HCT116 (cell line): ENCODE measurements around the gene PSMG3. TPM values are rescaled to one million over a fixed set of nuclear protein-coding genes. Genes with fewer than 3 reads are reported as not detected.

Source experiments
- ATAC-seq: fragments of 200-7000 bp; cut with Tn5 transposase; 2 replicates; pipeline ENCODE4 v1.9.1; 2020; ENCODE audit warnings: mild to moderate bottlenecking, moderate library complexity
- BruUV-seq: library from RNA; stranded (reverse); fragments of 400-500 nt; replicated peaks from 2 replicates; lab custom pipeline; 2021; lab: Mats Ljungman, UMichigan
- CTCF ChIA-PET: fragments of 300-600 bp; sonication (Branson Sonifier 250); formaldehyde crosslinking; loops from one replicate; lab custom pipeline; 2021; ENCODE audit warnings: antibody characterized with exemption; lab: Charles Lee
- POLR2A ChIA-PET: fragments of 300-600, 350-600 bp; sonication (Branson Sonifier 250); formaldehyde crosslinking; loops from one replicate; lab custom pipeline; 2021; ENCODE audit warnings: antibody characterized with exemption; lab: Charles Lee
- RAD21 ChIA-PET, 2 experiments: fragments of 300-600 bp; sonication (Branson Sonifier 250); formaldehyde crosslinking; loops; one replicate each; lab custom pipeline; 2023; ENCODE audit warnings: low total read pairs in 2 of 2; ENCODE audit not compliant: uncharacterized antibody in 2 of 2, unreplicated experiment in 2 of 2, low non-redundant PET in 1 of 2; lab: Charles Lee
- DNase-seq: peaks from one replicate; pipeline ENCODE4 v3.0.0-alpha.2; 2010; ENCODE audit warnings: low read depth, low spot score
- H2AFZ ChIP-seq: fragments of 200-600 bp; shearing (Covaris generic), sonication (generic); 2 replicates; pipeline ENCODE4 v1.6.1; 2017; ENCODE audit warnings: low read depth, mixed run types, mixed read lengths, antibody characterized with exemption, low read length; ENCODE audit not compliant: poor library complexity, severe bottlenecking
- H3K27ac ChIP-seq: 2 replicates; pipeline ENCODE4 v1.5.1; 2012; ENCODE audit warnings: low read depth, low read length
- H3K27me3 ChIP-seq: fragments of 200-600 bp; sonication (generic); 2 replicates; pipeline ENCODE4 v1.6.1; 2016; ENCODE audit warnings: mixed run types, low read length, mixed read lengths; ENCODE audit not compliant: insufficient read depth
- H3K36me3 ChIP-seq, 2 experiments: fragments of 200-500 bp in 1 of 2; fragments of 200-600 bp in 1 of 2; sonication (Bioruptor generic) in 1 of 2; sonication (generic) in 1 of 2; 2 replicates each; pipeline versions ENCODE4 v1.5.1 to v1.6.1; 2014 to 2016; ENCODE audit warnings: low read length in 2 of 2, inconsistent platforms in 1 of 2, mixed read lengths in 1 of 2, mixed run types in 1 of 2; ENCODE audit not compliant: insufficient read depth in 2 of 2, control insufficient read depth in 1 of 2
- H3K4me1 ChIP-seq, 2 experiments: fragments of 200-600 bp in 1 of 2; sonication (generic) in 1 of 2; 2 replicates each; pipeline versions ENCODE4 v1.5.1 to v1.6.1; 2012 to 2017; ENCODE audit warnings: low read length in 2 of 2, inconsistent platforms in 1 of 2, mild to moderate bottlenecking in 1 of 2, mixed read lengths in 1 of 2, mixed run types in 1 of 2, moderate library complexity in 1 of 2; ENCODE audit not compliant: insufficient read depth in 2 of 2, control insufficient read depth in 1 of 2
- H3K4me2 ChIP-seq: fragments of 200-600 bp; sonication (generic); 2 replicates; pipeline ENCODE4 v1.6.1; 2017; ENCODE audit warnings: mixed run types, low read length, mixed read lengths
- H3K4me3 ChIP-seq, 2 experiments: fragments of 200-600 bp in 1 of 2; sonication (generic) in 1 of 2; replicated peaks in 1 of 2; 2 replicates each; pipeline ENCODE4 v1.5.1; 2011 to 2016; ENCODE audit warnings: low read length in 2 of 2, control low read depth in 1 of 2, low read depth in 1 of 2, mild to moderate bottlenecking in 1 of 2, mixed read lengths in 1 of 2, mixed run types in 1 of 2
- H3K79me2 ChIP-seq: fragments of 200-600 bp; sonication (generic); 2 replicates; pipeline ENCODE4 v1.6.1; 2017; ENCODE audit warnings: mild to moderate bottlenecking, mixed run types, low read length, moderate library complexity, mixed read lengths; ENCODE audit not compliant: insufficient read depth
- H3K9ac ChIP-seq: fragments of 200-600 bp; sonication (generic); 2 replicates; pipeline ENCODE4 v1.6.1; 2016; ENCODE audit warnings: low read length, mixed read lengths
- H3K9me2 ChIP-seq: fragments of 200-600 bp; sonication (generic), shearing (Covaris generic); 2 replicates; pipeline ENCODE4 v1.6.1; 2017; ENCODE audit warnings: mixed run types, mild to moderate bottlenecking, moderate library complexity; ENCODE audit not compliant: insufficient read depth
- H3K9me3 ChIP-seq, 2 experiments: fragments of 200-500 bp in 1 of 2; fragments of 200-600 bp in 1 of 2; sonication (Bioruptor generic) in 1 of 2; sonication (generic) in 1 of 2; 2 replicates each; pipeline ENCODE4 v1.6.1; 2014 to 2017; ENCODE audit warnings: low read length in 2 of 2, mixed read lengths in 2 of 2, inconsistent platforms in 1 of 2, low read depth in 1 of 2, mild to moderate bottlenecking in 1 of 2, mixed run types in 1 of 2, moderate library complexity in 1 of 2; ENCODE audit not compliant: control insufficient read depth in 1 of 2, insufficient read depth in 1 of 2
- H4K20me1 ChIP-seq: fragments of 200-600 bp; sonication (generic), shearing (Covaris generic); 2 replicates; pipeline ENCODE4 v1.6.1; 2017; ENCODE audit warnings: mixed run types, mild to moderate bottlenecking, moderate library complexity; ENCODE audit not compliant: insufficient read depth
- CEBPB ChIP-seq: IDR thresholded peaks from 2 replicates; pipeline ENCODE4 v1.6.1; 2012; ENCODE audit warnings: low read depth
- EZH2 ChIP-seq: fragments of 200-600 bp; sonication (generic); IDR thresholded peaks from 2 replicates; pipeline ENCODE4 v1.6.1; 2017; ENCODE audit warnings: antibody characterized with exemption, mixed run types
- MAX ChIP-seq: IDR thresholded peaks from 2 replicates; pipeline ENCODE4 v1.6.1; 2012
- POLR2AphosphoS5 ChIP-seq: IDR thresholded peaks from 2 replicates; pipeline ENCODE4 v1.6.1; 2011; ENCODE audit warnings: mild to moderate bottlenecking, low read depth, low read length, moderate library complexity
- RAD21 ChIP-seq: IDR thresholded peaks from 2 replicates; pipeline ENCODE4 v1.6.1; 2012; ENCODE audit warnings: low read depth, mild to moderate bottlenecking
- SP1 ChIP-seq: IDR thresholded peaks from 2 replicates; pipeline ENCODE4 v1.6.1; 2012; ENCODE audit warnings: low read depth
- SRF ChIP-seq: IDR thresholded peaks from 2 replicates; pipeline ENCODE4 v1.6.1; 2012; ENCODE audit warnings: low read depth
- TCF7L2 ChIP-seq: IDR thresholded peaks from 2 replicates; pipeline ENCODE4 v1.7.0; 2011; ENCODE audit warnings: borderline replicate concordance, inconsistent platforms; ENCODE audit not compliant: insufficient read depth, insufficient read length; ENCODE audit errors: extremely low read depth
- YY1 ChIP-seq: IDR thresholded peaks from 2 replicates; pipeline ENCODE4 v1.6.1; 2011; ENCODE audit warnings: low read length, low read depth, moderate library complexity, mild to moderate bottlenecking; ENCODE audit not compliant: insufficient replicate concordance; ENCODE audit errors: extremely low read depth
- ZBTB33 ChIP-seq: IDR thresholded peaks from 2 replicates; pipeline ENCODE4 v1.6.1; 2011; ENCODE audit warnings: mild to moderate bottlenecking, low read length, moderate library complexity; ENCODE audit not compliant: insufficient replicate concordance; ENCODE audit errors: extremely low read depth
- intact Hi-C: fragments of 100-400 bp; cut with micrococcal nuclease; formaldehyde crosslinking; loops from 2 replicates; pipeline ENCODE4 v1.10.0; 2022
- total RNA-seq: library from RNA; stranded (reverse); gene quantifications from one replicate; pipeline ENCODE4 v1.2.1, GENCODE V29; 2021; ENCODE audit not compliant: unreplicated experiment

Gene PSMG3
- total RNA-seq, 1 experiment from 2014 or later: 60.9 TPM

GRCh38 chr7:1563981-1564602, 5.7 kb downstream of the PSMG3 start:
- ATAC-seq (no peak), DNase-seq (no peak)
- Histone ChIP-seq H4K20me1 (no peaks in the 10 kb centered on the region), H3K9ac (peak overlapping the region; percentile 50), H3K9me2 (no peaks in the 10 kb centered on the region), H3K27ac (peak overlapping the region; percentile 13; the same call in 1 of the 2 replicates), H3K9me3 (no peaks in the 10 kb centered on the region), H3K79me2 (peaks cover 27% of the 10 kb centered on the region), H3K27me3 (no peaks in the 10 kb centered on the region), H3K4me1 (peaks cover 44 to 67% of the 10 kb centered on the region in 2 experiments), H3K4me3 (peak overlapping the region in 1 of 2 experiments; percentile 14; a peak in 1 of 4 replicates), H3K4me2 (peak overlapping the region; percentile 68), H3K36me3 (no peaks in the 10 kb centered on the region; a peak in 1 of 4 replicates), H2AFZ (no peak overlapping the region)
- ChIA-PET RAD21 (interaction anchor here in 1 of 2 experiments (0.6 kb wide), 1 partner anchor 57 kb away, joined by 3 read pairs; no protein-coding TSS in a partner anchor), POLR2A (interaction anchor here (0.6 kb wide), 1 partner anchor 57 kb away, joined by 3 read pairs; no protein-coding TSS in a partner anchor), CTCF (no interaction called here)
- BruUV-seq: no TSS peak
- intact Hi-C loops: no loop called here
- TF ChIP-seq MAX: no peak

GRCh38 chr7:1562597-1563051, 7.2 kb downstream of the PSMG3 start:
- ChIA-PET POLR2A (no interaction called here), RAD21 (no interaction called here), CTCF (no interaction called here)
- BruUV-seq: no TSS peak
- Histone ChIP-seq H3K4me3 (no peak overlapping the region), H3K27ac (no peak overlapping the region), H3K27me3 (no peaks in the 10 kb centered on the region), H3K4me1 (peaks cover 44 to 68% of the 10 kb centered on the region in 2 experiments), H4K20me1 (no peaks in the 10 kb centered on the region), H3K9me2 (no peaks in the 10 kb centered on the region), H3K4me2 (no peak overlapping the region), H3K79me2 (peaks cover 12% of the 10 kb centered on the region), H3K9me3 (no peaks in the 10 kb centered on the region), H3K9ac (no peak overlapping the region), H3K36me3 (no peaks in the 10 kb centered on the region), H2AFZ (no peak overlapping the region)
- no peak for ATAC-seq
- intact Hi-C loops: no loop called here
- DNase-seq: no peak
- no peak for TF ChIP-seq MAX
- TF ChIP-seq ZBTB33: no peak
- TF ChIP-seq SP1: no peak
- no peak for TF ChIP-seq YY1
- no peak for TF ChIP-seq RAD21
- no peak for TF ChIP-seq SRF
- no peak for TF ChIP-seq POLR2AphosphoS5
- no peak for TF ChIP-seq CEBPB
- no peak for TF ChIP-seq EZH2
- no peak for TF ChIP-seq TCF7L2
- TF ChIP-seq, all 23 proteins: peak for 0
